NB4 (cell line): ENCODE results near the gene TMEM109.
A peak's percentile ranks its signal among the peaks of the same experiment; 100 is the strongest.

Experiments used
- DNase-seq: peaks from one replicate; pipeline ENCODE4 v3.0.0; 2010; ENCODE audit warnings: low read depth
- H3K4me3 ChIP-seq: one replicate; pipeline ENCODE4 v1.5.1; 2011; ENCODE audit warnings: mild to moderate bottlenecking, low read depth, low read length, moderate library complexity
- MAX ChIP-seq: IDR thresholded peaks from 2 replicates; pipeline ENCODE4 v1.6.1; 2011; ENCODE audit warnings: low read depth, low read length
- MYC ChIP-seq: IDR thresholded peaks from 2 replicates; pipeline ENCODE4 v1.6.1; 2011; ENCODE audit warnings: low read depth, low read length
- POLR2A ChIP-seq: IDR thresholded peaks from 2 replicates; pipeline ENCODE4 v1.6.1; 2011; ENCODE audit warnings: mild to moderate bottlenecking; ENCODE audit not compliant: insufficient read length; ENCODE audit errors: extremely low read depth
- TF ChIP-seq, protein P1 (sequence below): IDR thresholded peaks from one replicate; pipeline ENCODE4 v1.5.1; 2012; ENCODE audit warnings: low read depth, low read length

The TMEM109 gene

DNA sequence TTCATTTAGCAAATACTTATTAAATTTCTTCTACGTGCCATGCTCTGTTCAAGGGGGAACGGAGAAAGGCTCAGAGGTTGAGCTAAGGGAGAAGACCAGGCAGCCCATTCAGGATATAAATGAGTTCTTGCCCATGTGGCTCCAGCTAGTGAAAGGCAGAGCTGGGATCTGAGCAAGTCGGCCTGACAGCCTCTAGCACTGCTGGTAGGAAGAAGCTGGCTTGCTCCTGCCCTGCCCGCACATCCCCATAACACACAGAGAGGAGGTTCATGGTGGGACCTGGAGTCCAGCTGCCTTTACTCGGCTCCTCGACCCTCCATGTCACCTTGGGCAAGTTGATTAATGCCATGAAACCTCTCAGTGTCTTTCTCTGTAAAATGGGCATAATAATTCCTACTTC is 36.1 kb downstream of the TMEM109 start:
- no peak overlapping the region for H3K4me3 ChIP-seq
- TF ChIP-seq MAX (no peak), MYC (no peak), POLR2A (no peak)
- TF ChIP-seq, protein P1, sequence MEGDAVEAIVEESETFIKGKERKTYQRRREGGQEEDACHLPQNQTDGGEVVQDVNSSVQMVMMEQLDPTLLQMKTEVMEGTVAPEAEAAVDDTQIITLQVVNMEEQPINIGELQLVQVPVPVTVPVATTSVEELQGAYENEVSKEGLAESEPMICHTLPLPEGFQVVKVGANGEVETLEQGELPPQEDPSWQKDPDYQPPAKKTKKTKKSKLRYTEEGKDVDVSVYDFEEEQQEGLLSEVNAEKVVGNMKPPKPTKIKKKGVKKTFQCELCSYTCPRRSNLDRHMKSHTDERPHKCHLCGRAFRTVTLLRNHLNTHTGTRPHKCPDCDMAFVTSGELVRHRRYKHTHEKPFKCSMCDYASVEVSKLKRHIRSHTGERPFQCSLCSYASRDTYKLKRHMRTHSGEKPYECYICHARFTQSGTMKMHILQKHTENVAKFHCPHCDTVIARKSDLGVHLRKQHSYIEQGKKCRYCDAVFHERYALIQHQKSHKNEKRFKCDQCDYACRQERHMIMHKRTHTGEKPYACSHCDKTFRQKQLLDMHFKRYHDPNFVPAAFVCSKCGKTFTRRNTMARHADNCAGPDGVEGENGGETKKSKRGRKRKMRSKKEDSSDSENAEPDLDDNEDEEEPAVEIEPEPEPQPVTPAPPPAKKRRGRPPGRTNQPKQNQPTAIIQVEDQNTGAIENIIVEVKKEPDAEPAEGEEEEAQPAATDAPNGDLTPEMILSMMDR = no peak
- DNase-seq = no peak

- DNase-seq = no peak
- H3K4me3 ChIP-seq = no peak overlapping the region
- no peak for TF ChIP-seq MAX
- TF ChIP-seq, protein P1 = no peak
- no peak for TF ChIP-seq POLR2A
- TF ChIP-seq MYC = no peak
Observed at GRCh38 chr11:60950933-60951605, 37.1 kb downstream of the TMEM109 start.

DNA sequence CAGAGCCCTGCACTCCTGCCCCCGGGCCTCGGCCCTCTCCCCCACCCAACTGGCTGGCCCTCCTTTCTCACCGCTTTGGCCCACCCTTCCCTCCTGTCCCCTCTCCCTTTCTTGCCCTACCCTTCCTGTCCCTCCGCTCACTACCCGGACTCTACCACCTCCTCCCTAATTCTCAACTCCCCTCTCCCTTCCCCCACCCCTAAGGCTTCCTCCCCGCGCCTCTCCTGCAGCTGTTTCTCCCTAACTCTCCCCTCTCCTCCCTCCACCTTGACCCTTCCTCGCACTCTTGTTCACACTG is 37.6 kb downstream of the TMEM109 start:
- no peak for TF ChIP-seq POLR2A
- TF ChIP-seq, protein P1 = no peak
- no peak for TF ChIP-seq MYC
- TF ChIP-seq MAX = no peak
- no peak overlapping the region for H3K4me3 ChIP-seq
- no peak for DNase-seq

DNA sequence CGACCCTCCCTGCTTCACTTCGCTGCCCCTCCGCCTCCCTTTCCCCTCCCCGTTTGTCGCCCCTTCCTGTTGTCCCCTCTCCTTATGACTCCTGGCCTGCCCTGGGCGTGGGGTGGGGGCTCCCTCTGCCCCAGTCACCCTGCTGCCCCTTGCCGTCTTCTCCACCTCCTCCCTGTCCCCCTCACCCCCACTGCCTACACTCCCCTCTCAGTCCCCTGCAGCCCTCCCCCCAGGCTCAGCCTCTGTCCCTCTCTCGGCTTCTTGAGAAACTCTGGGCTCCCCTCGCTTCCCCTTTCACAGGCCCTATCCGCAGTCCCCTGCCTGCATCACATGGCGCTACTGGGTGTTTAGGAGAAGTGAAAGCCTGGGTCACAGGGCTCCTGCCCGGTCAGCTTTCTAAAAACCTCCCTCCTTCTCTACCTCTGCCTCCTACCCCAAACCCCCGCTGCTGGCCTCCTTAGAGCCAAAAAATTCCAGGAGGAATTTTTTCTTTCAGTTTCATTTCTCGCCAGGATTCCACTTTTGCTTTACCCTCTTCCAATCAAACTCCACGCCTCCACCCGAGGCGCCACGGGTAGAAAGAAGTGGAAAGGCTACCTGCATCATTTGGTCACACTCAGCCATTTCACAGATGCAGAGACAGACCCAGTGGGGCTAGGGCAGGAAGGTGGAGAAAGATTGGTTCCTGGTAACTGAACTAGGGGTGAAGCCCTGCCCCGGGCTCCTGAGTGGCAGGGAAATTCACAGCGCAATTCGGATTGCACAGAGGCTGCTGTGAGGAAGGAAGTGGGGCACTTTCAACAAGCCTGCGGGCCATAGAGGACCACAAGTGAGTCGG is 38.2 kb downstream of the TMEM109 start, which contains the start of gene SLC15A3:
Gene SLC15A3, minus strand, starts transcription at position 273 of the 838 bp plus-strand sequence. CDS start 625 bp downstream, outside the sequence.
- H3K4me3 ChIP-seq = peak within 1 kb of the TSS; percentile 66
- peak; percentile 89 for DNase-seq
- TF ChIP-seq MYC = peak; percentile 64; the same call in 1 of the 2 replicates
- TF ChIP-seq MAX = peak; percentile 89
- peak; percentile 12 for TF ChIP-seq POLR2A
- TF ChIP-seq, protein P1 = no peak

DNA sequence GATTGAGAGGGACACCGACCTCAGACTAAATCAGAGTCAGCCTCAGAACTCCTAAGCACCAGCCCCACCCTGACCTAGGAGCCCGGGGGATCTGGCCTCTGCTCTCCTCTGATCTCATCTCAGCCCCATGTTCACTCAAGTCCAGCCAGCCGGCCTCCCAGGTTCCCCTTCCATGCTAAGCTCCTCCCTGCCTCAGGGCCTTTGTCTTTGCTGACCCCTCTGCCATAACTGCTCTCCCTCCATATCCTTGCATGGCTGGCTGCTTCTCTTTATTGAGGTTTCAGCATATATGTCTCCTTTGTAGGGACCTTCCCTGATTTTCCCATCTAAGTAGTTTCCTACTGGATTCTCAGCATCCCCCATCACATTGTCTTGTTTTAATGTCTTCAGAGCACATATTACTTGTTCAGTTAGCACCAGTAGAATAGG is 38.8 kb downstream of the TMEM109 start:
- H3K4me3 ChIP-seq = peak overlapping the region; percentile 66
- DNase-seq = no peak
- TF ChIP-seq POLR2A = peak; percentile 2
- no peak for TF ChIP-seq MYC
- TF ChIP-seq, protein P1 = no peak
